A673 (cell line): ENCODE measurements around the gene NT5M. TPM values are rescaled to one million over a fixed set of nuclear protein-coding genes. Genes with fewer than 3 reads are reported as not detected.

Source experiments
- BruUV-seq: library from RNA; stranded (reverse); fragments of 400-500 nt; replicated peaks from 2 replicates; lab custom pipeline; 2021; lab: Mats Ljungman, UMichigan
- CTCF ChIA-PET: fragments of 300-600 bp; sonication (Branson Sonifier 250); formaldehyde crosslinking; loops from one replicate; lab custom pipeline; 2022; ENCODE audit warnings: antibody characterized with exemption; lab: Charles Lee
- POLR2A ChIA-PET: fragments of 300-600 bp; sonication (Branson Sonifier 250); formaldehyde crosslinking; loops from one replicate; lab custom pipeline; 2022; ENCODE audit warnings: antibody characterized with exemption; ENCODE audit not compliant: low non-redundant PET; lab: Charles Lee
- DNase-seq: peaks from one replicate; pipeline ENCODE4 v3.0.0-alpha.2; 2015; ENCODE audit warnings: low spot score
- H3K27ac ChIP-seq: fragments of 200-600 bp; sonication (generic); 2 replicates; pipeline ENCODE4 v1.5.1; 2016; ENCODE audit warnings: mixed run types, low read depth, mild to moderate bottlenecking, mixed read lengths, antibody characterized with exemption, low read length; ENCODE audit not compliant: poor library complexity, severe bottlenecking
- H3K27me3 ChIP-seq: fragments of 200-600 bp; sonication (generic); replicated peaks from 2 replicates; pipeline ENCODE4 v1.6.1; 2017; ENCODE audit warnings: mixed run types, low read depth, mild to moderate bottlenecking, mixed read lengths, antibody characterized with exemption, low read length; ENCODE audit not compliant: insufficient read depth, poor library complexity
- H3K36me3 ChIP-seq: fragments of 200-600 bp; sonication (generic); 2 replicates; pipeline ENCODE4 v1.6.1; 2016; ENCODE audit warnings: mixed run types, mild to moderate bottlenecking, mixed read lengths, antibody characterized with exemption, low read length; ENCODE audit not compliant: insufficient read depth, poor library complexity, severe bottlenecking
- H3K4me1 ChIP-seq: fragments of 200-600 bp; sonication (generic); 2 replicates; pipeline ENCODE4 v1.6.1; 2017; ENCODE audit warnings: mixed run types, mild to moderate bottlenecking, mixed read lengths, antibody characterized with exemption, low read length; ENCODE audit not compliant: insufficient read depth, poor library complexity, severe bottlenecking
- H3K4me3 ChIP-seq: fragments of 200-600 bp; sonication (generic); 2 replicates; pipeline ENCODE4 v1.5.1; 2016; ENCODE audit warnings: low read depth, mixed run types, mild to moderate bottlenecking, mixed read lengths, low read length; ENCODE audit not compliant: poor library complexity, severe bottlenecking
- H3K9me3 ChIP-seq: fragments of 200-600 bp; sonication (generic); 2 replicates; pipeline ENCODE4 v1.6.1; 2016; ENCODE audit warnings: mixed run types, low read depth, mild to moderate bottlenecking, mixed read lengths, antibody characterized with exemption, low read length; ENCODE audit not compliant: poor library complexity, severe bottlenecking
- EZH2 ChIP-seq: fragments of 200-600 bp; sonication (generic); IDR thresholded peaks from 2 replicates; pipeline ENCODE4 v1.6.1; 2017; ENCODE audit warnings: borderline replicate concordance, low read depth, mild to moderate bottlenecking, mixed read lengths, antibody characterized with exemption, low read length; ENCODE audit not compliant: poor library complexity, severe bottlenecking
- intact Hi-C: fragments of 100-400 bp; cut with micrococcal nuclease; formaldehyde crosslinking; loops from one replicate; pipeline ENCODE4 v1.10.0; 2022; ENCODE audit not compliant: unreplicated experiment
- total RNA-seq: library from RNA; stranded (reverse); gene quantifications from 2 replicates; pipeline ENCODE4 v1.2.3, GENCODE V29; 2021
- TF ChIP-seq, protein P1 (sequence below): fragments of 300-800, 200-600 bp; sonication (generic); conservative IDR thresholded peaks from 2 replicates; pipeline ENCODE4 v1.5.1; 2017; ENCODE audit warnings: low read depth, mild to moderate bottlenecking, antibody characterized with exemption, low read length, moderate library complexity, mixed read lengths

NT5M gene
- total RNA-seq, 1 experiment from 2014 or later = 2.6 TPM

DNA sequence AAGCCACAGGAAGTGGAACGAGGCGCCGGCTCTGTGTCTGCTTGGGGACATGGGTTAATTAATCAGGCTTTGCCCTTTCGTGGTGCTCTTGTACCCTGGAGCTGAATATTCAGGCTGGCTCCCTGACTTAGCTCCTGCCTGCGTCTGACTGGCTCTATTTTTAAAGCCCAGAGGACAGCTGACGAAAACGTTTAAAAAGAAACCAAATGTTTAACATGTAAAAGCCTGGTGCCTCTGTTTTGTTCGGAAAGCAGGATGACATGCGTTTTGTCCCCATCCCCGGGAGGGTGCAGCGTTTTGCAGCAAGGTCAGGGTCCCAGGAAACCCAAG lies 61.1 kb downstream of the NT5M start:
- no peak for TF ChIP-seq EZH2
- TF ChIP-seq, protein P1, sequence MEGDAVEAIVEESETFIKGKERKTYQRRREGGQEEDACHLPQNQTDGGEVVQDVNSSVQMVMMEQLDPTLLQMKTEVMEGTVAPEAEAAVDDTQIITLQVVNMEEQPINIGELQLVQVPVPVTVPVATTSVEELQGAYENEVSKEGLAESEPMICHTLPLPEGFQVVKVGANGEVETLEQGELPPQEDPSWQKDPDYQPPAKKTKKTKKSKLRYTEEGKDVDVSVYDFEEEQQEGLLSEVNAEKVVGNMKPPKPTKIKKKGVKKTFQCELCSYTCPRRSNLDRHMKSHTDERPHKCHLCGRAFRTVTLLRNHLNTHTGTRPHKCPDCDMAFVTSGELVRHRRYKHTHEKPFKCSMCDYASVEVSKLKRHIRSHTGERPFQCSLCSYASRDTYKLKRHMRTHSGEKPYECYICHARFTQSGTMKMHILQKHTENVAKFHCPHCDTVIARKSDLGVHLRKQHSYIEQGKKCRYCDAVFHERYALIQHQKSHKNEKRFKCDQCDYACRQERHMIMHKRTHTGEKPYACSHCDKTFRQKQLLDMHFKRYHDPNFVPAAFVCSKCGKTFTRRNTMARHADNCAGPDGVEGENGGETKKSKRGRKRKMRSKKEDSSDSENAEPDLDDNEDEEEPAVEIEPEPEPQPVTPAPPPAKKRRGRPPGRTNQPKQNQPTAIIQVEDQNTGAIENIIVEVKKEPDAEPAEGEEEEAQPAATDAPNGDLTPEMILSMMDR = no peak
- Histone ChIP-seq H3K4me1 (no peaks in the 10 kb centered on the region), H3K27me3 (no peaks in the 10 kb centered on the region), H3K4me3 (no peak overlapping the region), H3K36me3 (no peaks in the 10 kb centered on the region), H3K9me3 (peaks cover 7% of the 10 kb centered on the region), H3K27ac (no peak overlapping the region)
- POLR2A ChIA-PET = no interaction called here
- BruUV-seq = no TSS peak
- DNase-seq = no peak
- intact Hi-C loops = no loop called here
- CTCF ChIA-PET = no interaction called here

- Histone ChIP-seq H3K9me3 (peaks cover under 1% of the 10 kb centered on the region), H3K4me1 (no peaks in the 10 kb centered on the region), H3K4me3 (no peak overlapping the region), H3K27ac (no peak overlapping the region), H3K27me3 (no peaks in the 10 kb centered on the region), H3K36me3 (no peaks in the 10 kb centered on the region)
- ChIA-PET POLR2A (no interaction called here), CTCF (interaction anchor here (0.7 kb wide), 1 partner anchor 277 kb away, joined by 7 read pairs; no protein-coding TSS in a partner anchor)
- no peak for DNase-seq
- TF ChIP-seq, protein P1 = no peak
- no peak for TF ChIP-seq EZH2
- no TSS peak for BruUV-seq
- intact Hi-C loops = no loop called here
Observed at GRCh38 chr17:17365476-17366110, 62.4 kb downstream of the NT5M start.

DNA sequence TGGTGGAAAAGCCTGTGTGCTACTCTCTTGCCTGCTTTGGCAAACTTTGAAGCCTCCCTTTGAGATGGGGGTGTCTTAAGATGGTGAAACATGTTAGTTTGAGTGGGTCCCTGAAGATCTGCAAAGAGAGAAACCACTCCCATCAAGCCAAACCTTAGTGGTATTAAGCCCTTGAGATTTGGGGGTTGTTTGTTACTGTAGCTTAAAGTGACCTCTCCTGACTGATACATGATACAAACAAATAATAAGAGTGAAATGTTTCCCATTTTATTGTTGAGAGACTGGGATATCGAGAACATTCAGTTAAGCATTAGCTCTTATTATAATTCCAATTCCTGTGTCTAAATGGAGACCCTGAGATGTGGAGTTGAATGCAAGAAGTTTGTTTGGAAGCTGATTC lies 63.1 kb downstream of the NT5M start:
- no peaks in the 10 kb centered on the region for H3K4me1 ChIP-seq
- TF ChIP-seq EZH2 = no peak
- TF ChIP-seq, protein P1 = no peak
- intact Hi-C loops = no loop called here
- H3K4me3 ChIP-seq = no peak overlapping the region
- no peak overlapping the region for H3K27ac ChIP-seq
- H3K36me3 ChIP-seq = no peaks in the 10 kb centered on the region
- DNase-seq = no peak
- H3K27me3 ChIP-seq = no peaks in the 10 kb centered on the region
- ChIA-PET CTCF (no interaction called here), POLR2A (interaction anchor here (0.7 kb wide), 1 partner anchor 89 kb away, joined by 3 read pairs; no protein-coding TSS in a partner anchor)
- no peaks in the 10 kb centered on the region for H3K9me3 ChIP-seq
- BruUV-seq = no TSS peak
